Stimulated activated CD4-positive, alpha-beta T cell treated with anti-CD3 and anti-CD28 coated beads, Interleukin-4, amount 100 ng/mL, for 1 hour (primary cell): ENCODE measurements around the gene GPR155.
"Not testable (repeated sequence)": the region's sequence is repeated elsewhere in the genome, so short reads cannot be mapped to it uniquely, and the experiment has no call there.

Experiments used
- DNase-seq: peaks from one replicate; pipeline ENCODE4 v3.0.0-alpha.2; 2020

The GPR155 gene

GRCh38 chr2:174431902-174432301 is 54.9 kb downstream of the GPR155 start:
- no peak for DNase-seq

- DNase-seq, result no peak
These were observed 56.8 kb downstream of the GPR155 start for GRCh38 chr2:174430066-174430465.

- DNase-seq, result no peak
These were observed 58.6 kb downstream of the GPR155 start for GRCh38 chr2:174428214-174428613.

- DNase-seq, result no peak
These were observed 74.6 kb downstream of the GPR155 start for GRCh38 chr2:174412256-174412655.

GRCh38 chr2:174410039-174410438 is 76.8 kb downstream of the GPR155 start:
- DNase-seq, result not testable (repeated sequence)

GRCh38 chr2:174403628-174404027 is 83.2 kb downstream of the GPR155 start:
- DNase-seq, result no peak

- DNase-seq, result no peak
These were observed 86.0 kb downstream of the GPR155 start for GRCh38 chr2:174400853-174401252.

- DNase-seq, result no peak
These were observed 87.7 kb downstream of the GPR155 start for GRCh38 chr2:174399171-174399570.

GRCh38 chr2:174397773-174398172 is 89.1 kb downstream of the GPR155 start:
- no peak for DNase-seq

GRCh38 chr2:174395969-174396630 is 90.7 kb downstream of the GPR155 start:
- DNase-seq, result no peak

GRCh38 chr2:174395284-174395968 is 91.4 kb downstream of the GPR155 start, which contains the start of gene SCRN3:
TSS of gene SCRN3 (plus strand) at chr2:174395730. CDS start at chr2:174398284, 2,554 bp downstream.
- DNase-seq, result peak; percentile 67

- no peak for DNase-seq
These were observed 94.1 kb downstream of the GPR155 start for GRCh38 chr2:174392706-174393105.

GRCh38 chr2:174390303-174390702 is 96.5 kb downstream of the GPR155 start:
- DNase-seq, result not testable (repeated sequence)

- no peak for DNase-seq
These were observed 97.3 kb downstream of the GPR155 start for GRCh38 chr2:174389542-174389941.

- not testable (repeated sequence) for DNase-seq
These were observed 98.1 kb downstream of the GPR155 start for GRCh38 chr2:174388706-174389105.

- DNase-seq, result no peak
These were observed 101.6 kb downstream of the GPR155 start for GRCh38 chr2:174385201-174385600.

- no peak for DNase-seq
These were observed 103.0 kb downstream of the GPR155 start for GRCh38 chr2:174383796-174384195.
